ENCODE results near the gene ITGB3. TPM values are rescaled to one million over a fixed set of nuclear protein-coding genes. Genes with fewer than 3 reads are reported as not detected.

The ITGB3 gene
- total and polyA plus RNA-seq, 10 of the 15 experiments (the other 5 are each of a cell fraction or from before 2014, with no cell fraction given): 0.69 to 22.8 (median 13.6) TPM

GRCh38 chr17:47257651-47258339 lies 4.2 kb downstream of the ITGB3 start:
- peak; percentile 27 for FAIRE-seq
- in situ Hi-C loops (cut with MboI): no loop called here
- TF ChIP-seq CBX3 (IDR thresholded peaks at IDR 0.05; ENCODE audit: borderline replicate concordance, low read depth) (no peak), YY1 (IDR thresholded peaks at IDR 0.05; ENCODE audit: low read depth, low read length) (no peak), NFXL1 (IDR thresholded peaks at IDR 0.05; ENCODE audit: borderline replicate concordance) (no peak), SREBF1 (IDR thresholded peaks at IDR 0.05; ENCODE audit: low read length) (no peak), SP1 (IDR thresholded peaks at IDR 0.05; ENCODE audit: low read depth, low read length) (no peak), HDGF (IDR thresholded peaks at IDR 0.05) (no peak), BCL11A (IDR thresholded peaks at IDR 0.05; ENCODE audit: low read depth, low read length) (no peak), CREB1 (IDR thresholded peaks at IDR 0.05; ENCODE audit: low read depth) (no peak), CBX5 (IDR thresholded peaks at IDR 0.05; ENCODE audit: low read depth) (no peak), ZBTB40 (IDR thresholded peaks at IDR 0.05; ENCODE audit: borderline replicate concordance) (no peak), RELB (IDR thresholded peaks at IDR 0.05; ENCODE audit: low read depth) (peak; percentile 47; the same call in 1 of the 2 replicates), RCOR1 (conservative IDR thresholded peaks at IDR 0.05; ENCODE audit: low read depth, low read length) (no peak), BCLAF1 (IDR thresholded peaks at IDR 0.05) (no peak), MTA3 (IDR thresholded peaks at IDR 0.05; ENCODE audit: borderline replicate concordance, low read length) (no peak), MYB (IDR thresholded peaks at IDR 0.05; ENCODE audit: borderline replicate concordance, low read depth, low read length) (no peak), ZNF274 (IDR thresholded peaks at IDR 0.05; ENCODE audit: insufficient read depth, insufficient read length) (no peak)

More at GRCh38 chr17:47257651-47258339, 4.2 kb downstream of the ITGB3 start:
- H3K27me3 ChIP-seq (replicated peaks in 1 of 2; ENCODE audit: control insufficient read depth in 2 of 2, insufficient read depth in 2 of 2, low read length in 1 of 2): no peaks in the 10 kb centered on the region
- no peaks in the 10 kb centered on the region for H4K20me1 ChIP-seq (ENCODE audit: control insufficient read depth, insufficient read depth)
- H3K4me2 ChIP-seq (ENCODE audit: control insufficient read depth, insufficient read depth): no peak overlapping the region
- DNase-seq (ENCODE audit: low read depth, low spot score) (no peak), ATAC-seq (peak; percentile 7)
- no peaks in the 10 kb centered on the region for H3K9me3 ChIP-seq (replicated peaks; ENCODE audit: control insufficient read depth, insufficient read depth, low read length)
- H3K4me1 ChIP-seq (ENCODE audit: control insufficient read depth, insufficient read depth, low read length): peaks cover under 1% of the 10 kb centered on the region; the same call in 1 of the 2 replicates
- H3K9ac ChIP-seq (ENCODE audit: control insufficient read depth, insufficient read depth, low read length): no peak overlapping the region
- ChIA-PET CTCF (interaction anchor here (0.6 to 3.9 kb wide), 12 partner anchors 12 to 57 kb away, joined by 3 to 26 read pairs (median 5); no protein-coding TSS in a partner anchor), SMC1A (ENCODE audit: uncharacterized antibody, unreplicated experiment) (interaction anchor here (0.9 to 8.3 kb wide), 13 partner anchors 9 to 58 kb away, joined by 3 to 81 read pairs (median 5); no protein-coding TSS in a partner anchor), RAD21 (ENCODE audit: unreplicated experiment) (interaction anchor here (1.2 to 4.5 kb wide), 8 partner anchors 7 to 57 kb away, joined by 3 to 38 read pairs (median 10); no protein-coding TSS in a partner anchor), POLR2A (interaction anchor here (1.0 to 4.8 kb wide), 5 partner anchors 21 to 30 kb away, joined by 3 to 42 read pairs (median 8); no protein-coding TSS in a partner anchor)
- no TSS peak for BruUV-seq (replicated peaks)
- no peak overlapping the region for H3K4me3 ChIP-seq
- H3K36me3 ChIP-seq (ENCODE audit: control insufficient read depth in 2 of 2, insufficient read depth in 2 of 2, low read length in 1 of 2): no peaks in the 10 kb centered on the region
- no peak overlapping the region for H3K27ac ChIP-seq (ENCODE audit: control insufficient read depth, insufficient read depth)
- intact Hi-C loops (cut with micrococcal nuclease; ENCODE audit: unreplicated experiment): loop anchor here (2.0 kb wide), 1 partner anchor 21 kb away; no protein-coding TSS in a partner anchor
- 48% methylated on average over 9 of the region's 9 CpGs for WGBS (ENCODE audit: insufficient coverage, insufficient replicate concordance, low lambda C conversion rate, missing lambda C conversion rate)
- no peak overlapping the region; the same call in 1 of the 2 replicates for H2AFZ ChIP-seq (ENCODE audit: control insufficient read depth, low read depth, low read length)
- no peaks in the 10 kb centered on the region for H3K79me2 ChIP-seq (ENCODE audit: control insufficient read depth, insufficient read depth, low read length)
